NCI-H510A treated with DMSO at 0.1 percent for 48 hours (cell line): ENCODE results near the gene SORL1.

Source experiments
- DNase-seq: peaks from one replicate; lab custom pipeline; 2025; lab: John Stamatoyannopoulos, UW

SORL1 gene

DNA sequence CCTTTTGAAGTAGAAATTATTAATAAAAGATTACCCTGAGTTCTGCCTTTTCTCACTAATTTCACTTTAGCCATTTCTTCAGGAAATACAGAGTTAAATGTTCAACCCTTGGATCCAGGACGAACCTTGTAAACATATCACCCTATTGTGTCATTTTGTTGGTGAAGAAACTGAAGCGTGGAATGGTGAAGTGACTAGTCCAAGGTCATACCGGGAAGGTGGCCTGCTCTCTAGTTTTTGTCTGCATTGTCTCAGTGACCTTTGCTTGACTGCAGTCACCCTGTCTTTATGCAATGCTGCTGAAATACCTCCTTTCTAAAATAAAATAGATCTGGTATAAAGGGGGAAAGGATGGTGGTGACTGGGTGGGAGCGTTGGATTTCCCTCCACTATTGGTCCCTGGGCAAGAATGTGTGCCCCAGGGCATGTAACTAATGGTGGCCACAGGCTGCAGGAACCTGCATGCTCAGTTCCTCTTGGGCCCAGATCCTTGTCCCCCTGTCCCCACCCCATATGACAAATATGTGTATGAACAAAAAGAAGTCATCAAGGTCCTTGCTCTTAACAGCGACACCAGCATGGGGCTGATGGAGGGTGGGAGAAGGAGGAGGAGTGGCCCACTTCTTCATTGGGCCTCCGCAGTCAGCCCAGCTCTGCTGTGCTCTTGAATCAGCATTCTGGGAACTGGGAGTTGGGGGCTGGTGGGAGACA is 1.6 kb downstream of the SORL1 start:
- no peak for DNase-seq

DNA sequence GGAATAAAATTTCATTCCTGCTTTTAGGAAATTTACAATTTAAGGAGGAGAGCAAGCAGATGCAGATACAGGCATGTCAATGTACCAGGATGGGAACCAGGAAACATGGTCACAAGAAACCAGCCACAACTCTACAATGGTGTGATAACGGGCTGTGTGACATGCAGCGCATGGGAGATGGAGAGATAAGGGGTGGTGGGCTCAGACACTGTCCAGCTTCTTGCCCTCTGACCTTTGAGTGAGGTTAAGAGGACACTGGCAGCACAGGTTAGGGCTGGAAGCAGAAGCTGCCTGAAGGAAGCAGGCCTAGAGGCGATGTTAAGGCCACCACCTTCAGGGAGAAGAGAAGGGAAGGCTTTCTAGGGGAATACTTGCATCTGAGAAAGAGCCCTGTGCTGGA is 3.0 kb downstream of the SORL1 start:
- DNase-seq = no peak

- DNase-seq = no peak
Measured at GRCh38 chr11:121456151-121456550, 4.0 kb downstream of the SORL1 start.

DNA sequence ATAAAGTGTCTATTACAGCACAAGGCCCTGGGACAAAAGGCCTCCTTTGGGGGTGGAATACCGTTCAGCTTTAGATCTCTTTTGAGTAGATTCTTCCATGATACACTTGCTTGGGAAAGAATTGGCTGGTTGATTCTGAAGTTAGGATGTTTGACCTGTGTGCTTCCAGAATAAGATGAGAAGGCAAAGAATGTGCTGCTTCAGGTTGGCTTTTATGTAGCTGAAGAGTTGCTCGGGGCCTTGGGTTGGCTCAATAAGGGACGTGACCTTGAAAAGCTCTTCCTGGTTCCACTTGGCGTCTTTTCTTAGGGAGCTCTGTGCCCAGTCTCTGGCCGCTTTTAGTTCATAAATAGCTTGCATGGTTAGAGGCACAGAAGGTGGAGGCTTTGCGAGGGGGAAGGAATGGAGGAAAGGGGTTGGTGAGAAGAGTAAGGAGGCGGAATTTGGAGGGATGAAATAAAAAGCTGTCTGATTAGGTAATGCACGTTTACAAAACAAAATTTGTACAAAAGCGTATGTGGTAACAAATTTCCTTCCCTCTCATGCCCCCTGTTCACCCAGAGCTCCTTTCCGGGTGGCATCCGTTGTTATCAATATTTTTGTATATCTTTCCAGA is 4.8 kb downstream of the SORL1 start:
- DNase-seq = no peak

DNA sequence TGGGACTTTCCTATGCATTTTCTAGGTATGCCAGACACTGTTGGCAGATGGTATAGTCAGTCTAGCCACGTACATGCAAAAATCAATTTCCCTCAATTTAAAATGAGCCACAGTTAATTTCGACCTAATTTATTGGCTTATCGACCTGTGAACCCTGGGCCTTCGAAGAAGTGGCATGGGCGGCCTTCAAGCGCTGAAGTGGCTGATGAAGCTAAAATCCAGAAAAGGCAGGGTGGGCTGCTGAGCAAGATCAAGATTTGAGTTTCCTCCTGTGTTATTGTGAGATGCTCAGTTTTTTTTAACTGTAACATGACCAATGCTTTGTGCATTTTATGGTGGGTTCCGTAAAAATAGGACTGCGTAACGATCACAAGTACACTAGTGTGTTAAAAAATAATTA is 6.4 kb downstream of the SORL1 start:
- no peak for DNase-seq

DNA sequence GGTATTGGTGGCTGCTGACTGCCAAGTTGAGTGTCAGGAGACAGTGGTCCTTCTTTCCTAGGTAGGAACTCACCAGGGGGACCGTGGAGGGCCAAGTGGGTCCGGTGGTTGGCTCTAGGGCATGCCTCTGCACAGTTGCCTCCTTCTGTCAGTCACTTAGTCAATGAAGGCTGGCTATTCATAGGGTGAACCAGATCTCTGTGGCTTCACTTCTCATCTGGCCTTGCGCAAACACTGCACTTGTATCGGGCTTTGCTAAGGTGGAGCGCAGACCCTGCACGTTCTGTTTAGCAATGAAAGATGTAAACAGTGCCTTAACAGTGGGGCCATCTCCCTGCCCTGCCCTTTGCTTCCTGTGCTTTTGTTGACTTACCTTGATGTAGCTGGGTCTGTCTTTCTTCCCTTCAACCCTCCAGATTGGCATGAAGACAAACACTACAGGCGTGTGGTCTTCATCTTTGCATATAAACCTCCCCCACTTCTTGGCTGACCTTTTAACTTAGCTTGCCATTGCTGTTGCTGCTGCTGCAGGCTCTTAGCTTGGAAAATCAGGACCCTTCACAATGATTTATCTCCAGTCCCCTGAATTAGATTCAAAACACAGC is 7.4 kb downstream of the SORL1 start:
- no peak for DNase-seq

- no peak for DNase-seq
Measured at GRCh38 chr11:121460941-121461514, 8.9 kb downstream of the SORL1 start.

GRCh38 chr11:121461843-121462242 is 9.7 kb downstream of the SORL1 start:
- no peak for DNase-seq

DNA sequence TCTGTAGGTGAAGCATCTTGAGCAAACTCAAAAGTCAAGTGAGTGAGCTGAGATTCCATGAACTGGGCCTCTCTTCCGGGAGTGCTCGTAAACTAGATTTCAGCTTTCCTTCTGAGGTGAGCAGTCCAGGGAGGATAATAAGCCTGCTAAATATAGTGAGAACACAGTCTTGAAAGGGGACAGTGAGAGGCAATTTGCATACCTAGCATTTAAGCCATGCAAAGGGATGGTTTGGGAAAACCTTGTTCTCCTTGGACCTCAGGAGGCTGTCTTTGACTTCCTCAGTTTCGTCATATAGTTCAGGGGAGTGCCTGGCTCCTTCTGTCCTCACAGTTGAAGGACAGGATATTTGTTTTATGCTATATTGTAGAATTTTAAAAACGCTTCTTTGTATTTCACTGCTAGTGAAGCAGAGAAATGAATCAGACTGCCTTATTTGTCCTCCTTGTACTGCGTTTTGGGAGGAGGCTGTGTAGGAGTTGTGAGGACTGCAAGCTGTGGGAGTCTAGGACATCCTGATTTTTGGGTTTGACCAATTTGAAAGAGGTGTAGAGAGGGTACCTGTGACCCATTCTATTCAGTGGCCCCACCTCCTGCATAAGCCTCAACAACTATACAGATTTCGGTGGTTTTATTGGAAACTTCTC is 11.7 kb downstream of the SORL1 start:
- DNase-seq = no peak

- DNase-seq = no peak
Measured at GRCh38 chr11:121464352-121464946, 12.3 kb downstream of the SORL1 start.

GRCh38 chr11:121465709-121466062 is 13.6 kb downstream of the SORL1 start:
- no peak for DNase-seq

GRCh38 chr11:121466063-121466794 is 14.1 kb downstream of the SORL1 start:
- DNase-seq = no peak

DNA sequence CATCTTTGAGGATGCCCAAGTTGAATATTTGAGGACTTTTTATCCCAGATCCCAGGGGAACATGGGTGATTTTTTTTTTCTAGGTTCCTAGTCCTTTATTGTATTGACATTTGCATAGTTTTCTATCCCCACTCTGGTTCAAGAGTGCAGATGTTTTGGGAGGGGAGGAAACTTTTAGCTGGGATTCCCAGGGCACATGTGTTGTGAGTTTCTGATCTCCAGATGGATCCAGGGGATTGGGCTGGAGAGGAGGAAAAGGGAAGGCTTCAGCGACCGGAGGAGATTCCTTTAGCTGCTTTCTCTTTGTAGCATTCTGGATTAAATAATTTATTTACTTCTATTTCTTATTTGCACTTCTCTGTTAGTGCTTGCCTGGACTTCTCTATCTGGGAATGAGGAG is 15.4 kb downstream of the SORL1 start:
- DNase-seq = no peak

GRCh38 chr11:121467965-121468364 is 15.9 kb downstream of the SORL1 start:
- DNase-seq = no peak

DNA sequence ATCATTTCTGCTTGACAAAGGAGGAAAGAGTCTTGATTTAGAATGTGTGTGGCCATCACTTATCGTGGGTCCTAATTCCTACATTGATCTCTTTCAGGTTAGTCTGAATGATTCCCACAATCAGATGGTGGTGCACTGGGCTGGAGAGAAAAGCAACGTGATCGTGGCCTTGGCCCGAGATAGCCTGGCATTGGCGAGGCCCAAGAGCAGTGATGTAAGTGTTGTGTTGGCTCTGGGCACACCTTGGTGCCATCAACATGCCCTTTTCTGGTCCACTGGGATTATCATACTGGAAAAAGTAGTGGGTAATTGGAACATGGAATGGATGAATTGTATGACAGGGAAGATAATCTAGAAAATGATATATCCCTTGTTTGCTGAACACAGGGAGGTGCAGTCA is 17.8 kb downstream of the SORL1 start:
- DNase-seq = no peak

GRCh38 chr11:121471167-121471566 is 19.1 kb downstream of the SORL1 start:
- no peak for DNase-seq

- no peak for DNase-seq
Measured at GRCh38 chr11:121472312-121472711, 20.2 kb downstream of the SORL1 start.

GRCh38 chr11:121473064-121473777 is 21.1 kb downstream of the SORL1 start:
- no peak for DNase-seq

- DNase-seq = no peak
Measured at GRCh38 chr11:121474680-121475079, 22.6 kb downstream of the SORL1 start.

DNA sequence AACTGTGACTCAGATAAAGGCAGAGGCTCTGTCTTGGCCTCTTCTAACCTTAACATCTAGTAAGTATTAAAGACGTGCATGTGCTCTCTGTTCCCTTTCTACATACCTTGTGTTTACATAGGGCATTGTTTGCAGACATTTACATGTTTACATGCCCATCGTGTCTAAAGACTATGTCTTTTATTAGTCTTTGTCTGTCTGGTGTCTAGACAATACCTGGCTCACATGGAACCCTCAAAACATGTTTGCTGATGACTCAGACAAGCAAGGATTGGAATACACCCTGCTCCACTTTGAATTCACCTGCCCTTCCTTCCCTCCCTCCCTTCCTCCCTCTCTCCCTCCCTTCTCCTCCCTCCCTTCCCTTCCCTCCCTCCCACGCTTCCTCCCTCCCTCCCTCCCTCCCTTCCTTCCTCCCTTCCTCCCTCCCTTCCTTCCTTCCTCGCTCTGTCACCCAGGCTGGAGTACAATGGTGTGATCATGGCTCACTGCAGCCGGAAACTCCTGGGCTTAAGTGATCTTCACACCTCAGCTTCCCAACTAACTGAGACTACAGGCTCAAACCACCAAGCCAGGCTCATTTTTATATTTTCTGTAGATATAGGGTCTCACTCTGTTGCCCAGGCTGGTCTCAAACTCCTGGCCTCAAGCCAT is 24.4 kb downstream of the SORL1 start:
- DNase-seq = no peak
